ENCODE data around the gene ARID4B.

GRCh38 chr1:235254721-235255120 lies 73.3 kb downstream of the ARID4B start:
- no peak for TF ChIP-seq POLR2A (IDR thresholded peaks at IDR 0.05; ENCODE audit: low read length)
- TF ChIP-seq REST (IDR thresholded peaks at IDR 0.05) = no peak
- TF ChIP-seq CTCF (IDR thresholded peaks at IDR 0.05) = no peak
- TF ChIP-seq, protein P1, sequence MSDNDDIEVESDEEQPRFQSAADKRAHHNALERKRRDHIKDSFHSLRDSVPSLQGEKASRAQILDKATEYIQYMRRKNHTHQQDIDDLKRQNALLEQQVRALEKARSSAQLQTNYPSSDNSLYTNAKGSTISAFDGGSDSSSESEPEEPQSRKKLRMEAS (IDR thresholded peaks at IDR 0.05) = no peak
